HepG2 (cell line): ENCODE data around the gene SBNO1. TPM values are rescaled to one million over a fixed set of nuclear protein-coding genes. Genes with fewer than 3 reads are reported as not detected.
A peak's percentile ranks its signal among the peaks of the same experiment; 100 is the strongest.

Experiments
- FOXA3 ChIP-seq: IDR thresholded peaks from 2 replicates; pipeline ENCODE4 v1.6.1; 2016; ENCODE audit warnings: missing genetic modification reagents, missing compliant biosample characterization
- GATAD2A ChIP-seq: IDR thresholded peaks from 2 replicates; pipeline ENCODE4 v1.6.1; 2016
- GLI4 ChIP-seq: sonication (generic); formaldehyde crosslinking; IDR thresholded peaks from 2 replicates; pipeline ENCODE4 v1.5.1; 2020; ENCODE audit warnings: missing genetic modification reagents, mild to moderate bottlenecking, moderate library complexity, borderline replicate concordance
- KAT8 ChIP-seq: IDR thresholded peaks from 2 replicates; pipeline ENCODE4 v1.6.1; 2016; ENCODE audit warnings: missing genetic modification reagents, missing compliant biosample characterization
- MBNL3 ChIP-seq: fragments of 250-450 bp; sonication (Bioruptor Pico); conservative IDR thresholded peaks from 2 replicates; pipeline ENCODE4 v1.8.0; 2022; ENCODE audit warnings: mild to moderate bottlenecking, inconsistent platforms
- PHF5A ChIP-seq: IDR thresholded peaks from one replicate; pipeline ENCODE4 v1.6.1; 2018; ENCODE audit warnings: low read depth, missing genetic modification reagents; ENCODE audit not compliant: unreplicated experiment
- SAP130 ChIP-seq: IDR thresholded peaks from 2 replicates; pipeline ENCODE4 v1.6.1; 2016; ENCODE audit warnings: low read depth
- SIX4 ChIP-seq: sonication (generic); formaldehyde crosslinking; IDR thresholded peaks from 2 replicates; pipeline ENCODE4 v1.4.0; 2020; ENCODE audit warnings: missing genetic modification reagents
- SOX13 ChIP-seq, 3 experiments: fragments of 450-650 bp in 1 of 3; sonication (generic) in 1 of 3; formaldehyde crosslinking in 1 of 3; IDR thresholded peaks in 2 of 3; conservative IDR thresholded peaks in 1 of 3; 2 replicates each; pipeline versions ENCODE4 v1.5.0 to v1.6.1; 2016 to 2020; ENCODE audit warnings: antibody characterized with exemption in 1 of 3, mild to moderate bottlenecking in 1 of 3, missing compliant biosample characterization in 1 of 3, missing genetic modification reagents in 1 of 3, moderate library complexity in 1 of 3
- TBL1XR1 ChIP-seq: fragments of 150-350 bp; IDR thresholded peaks from 2 replicates; pipeline ENCODE4 v1.6.1; 2014; ENCODE audit warnings: borderline replicate concordance, low read length; ENCODE audit not compliant: partially characterized antibody
- ZKSCAN1 ChIP-seq: fragments of 150-350 bp; IDR thresholded peaks from 2 replicates; pipeline ENCODE4 v1.6.1; 2014; ENCODE audit warnings: low read length
- ZNF317 ChIP-seq: sonication (generic); formaldehyde crosslinking; IDR thresholded peaks from 2 replicates; pipeline ENCODE4 v1.5.0; 2020; ENCODE audit warnings: mild to moderate bottlenecking, missing genetic modification reagents
- ZNF788 ChIP-seq: sonication (generic); formaldehyde crosslinking; IDR thresholded peaks from 2 replicates; pipeline ENCODE4 v1.5.0; 2020; ENCODE audit warnings: mild to moderate bottlenecking, missing genetic modification reagents, borderline replicate concordance
- ZNF790 ChIP-seq: sonication (generic); formaldehyde crosslinking; IDR thresholded peaks from 2 replicates; pipeline ENCODE4 v1.8.0; 2022; ENCODE audit warnings: missing genetic modification reagents, mild to moderate bottlenecking, borderline replicate concordance
- polyA plus RNA-seq, 8 experiments: library from polyadenylated mRNA; depleted of rRNA in 3 of 8; stranded (reverse) in 7 of 8; unstranded in 1 of 8; fragments of >200 nt; fragmentation: Illumina TruSeq in 4 of 8; extraction: Trizol in 4 of 8; gene quantifications; 2 replicates each; pipeline versions ENCODE4 v1.2.1 to v1.2.3, GENCODE V29; 2011 to 2016; ENCODE audit warnings: low read depth in 4 of 8, missing spikeins in 1 of 8, mixed read lengths in 1 of 8; ENCODE audit not compliant: insufficient read depth in 1 of 8
- total RNA-seq, 5 experiments: library from RNA; depleted of rRNA; stranded (reverse); fragments of >200 nt; fragmentation: Illumina TruSeq; extraction: Trizol; gene quantifications; 2 replicates each; pipeline ENCODE4 v1.2.3, GENCODE V29; 2016; ENCODE audit warnings: low read depth in 1 of 5
- TF ChIP-seq, protein P1 (sequence below): IDR thresholded peaks from 2 replicates; pipeline ENCODE4 v1.6.1; 2012; ENCODE audit warnings: low read depth, low read length, improper control_type of control experiment
- TF ChIP-seq, protein P2 (sequence below): sonication (generic); formaldehyde crosslinking; IDR thresholded peaks from 2 replicates; pipeline ENCODE4 v1.4.0; 2020; ENCODE audit warnings: missing genetic modification reagents
- TF ChIP-seq, protein P3 (sequence below): sonication (generic); formaldehyde crosslinking; conservative IDR thresholded peaks from 2 replicates; pipeline ENCODE4 v1.4.0; 2020; ENCODE audit warnings: missing genetic modification reagents
- TF ChIP-seq, protein P4 (sequence below): sonication (generic); formaldehyde crosslinking; IDR thresholded peaks from 2 replicates; pipeline ENCODE4 v1.4.0; 2020; ENCODE audit warnings: missing genetic modification reagents
- TF ChIP-seq, protein P5 (sequence below): sonication (generic); formaldehyde crosslinking; IDR thresholded peaks from 2 replicates; pipeline ENCODE4 v1.8.1; 2023; ENCODE audit warnings: mild to moderate bottlenecking, missing genetic modification reagents

SBNO1 gene
- total and polyA plus RNA-seq, 2 of the 13 experiments (the other 11 are each of a cell fraction or from before 2014, with no cell fraction given): 10.9 to 40.2 TPM

DNA sequence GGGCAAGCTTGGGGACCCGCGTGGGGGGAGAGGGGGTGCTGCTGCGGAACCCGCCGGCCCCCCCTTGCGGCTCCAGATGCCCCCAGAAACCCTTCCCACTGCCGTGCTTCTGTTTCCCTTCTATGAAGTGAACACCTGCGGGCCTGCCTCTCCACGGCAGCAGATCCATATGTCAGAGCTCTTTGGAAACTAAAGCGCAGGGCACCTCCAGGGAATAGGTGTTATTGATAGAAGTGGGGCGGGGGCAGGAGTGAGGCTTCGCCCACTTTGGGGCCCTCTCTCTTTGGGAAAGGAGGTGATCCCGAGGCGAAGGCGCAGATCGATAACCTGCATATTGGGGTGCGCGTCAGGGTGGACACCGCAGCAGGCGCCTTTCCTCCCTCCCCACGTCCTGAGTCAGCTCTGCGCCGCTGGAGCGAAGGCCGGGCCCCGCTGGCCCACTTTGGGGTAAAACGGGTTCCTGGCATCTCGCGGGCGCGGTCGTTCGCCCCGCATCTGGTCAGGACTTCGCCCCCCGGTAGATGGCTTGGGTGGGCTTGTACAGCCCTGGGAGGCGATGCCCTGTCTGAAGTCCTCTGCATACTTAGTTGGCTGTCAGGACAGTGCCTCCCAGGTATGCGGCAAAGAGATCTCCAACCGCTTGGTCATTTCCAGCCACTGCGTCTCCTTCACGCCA lies 19.8 kb upstream of the SBNO1 start (continued):
- TF ChIP-seq, protein P1, sequence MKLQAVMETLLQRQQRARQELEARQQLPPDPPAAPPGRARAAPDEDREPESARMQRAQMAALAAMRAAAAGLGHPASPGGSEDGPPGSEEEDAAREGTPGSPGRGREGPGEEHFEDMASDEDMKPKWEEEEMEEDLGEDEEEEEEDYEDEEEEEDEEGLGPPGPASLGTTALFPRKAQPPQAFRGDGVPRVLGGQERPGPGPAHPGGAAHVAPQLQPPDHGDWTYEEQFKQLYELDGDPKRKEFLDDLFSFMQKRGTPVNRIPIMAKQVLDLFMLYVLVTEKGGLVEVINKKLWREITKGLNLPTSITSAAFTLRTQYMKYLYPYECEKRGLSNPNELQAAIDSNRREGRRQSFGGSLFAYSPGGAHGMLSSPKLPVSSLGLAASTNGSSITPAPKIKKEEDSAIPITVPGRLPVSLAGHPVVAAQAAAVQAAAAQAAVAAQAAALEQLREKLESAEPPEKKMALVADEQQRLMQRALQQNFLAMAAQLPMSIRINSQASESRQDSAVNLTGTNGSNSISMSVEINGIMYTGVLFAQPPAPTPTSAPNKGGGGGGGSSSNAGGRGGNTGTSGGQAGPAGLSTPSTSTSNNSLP: 0 out of 2 replicates have a peak, but pooled peaks have one; percentile 15
- TF ChIP-seq, protein P2, sequence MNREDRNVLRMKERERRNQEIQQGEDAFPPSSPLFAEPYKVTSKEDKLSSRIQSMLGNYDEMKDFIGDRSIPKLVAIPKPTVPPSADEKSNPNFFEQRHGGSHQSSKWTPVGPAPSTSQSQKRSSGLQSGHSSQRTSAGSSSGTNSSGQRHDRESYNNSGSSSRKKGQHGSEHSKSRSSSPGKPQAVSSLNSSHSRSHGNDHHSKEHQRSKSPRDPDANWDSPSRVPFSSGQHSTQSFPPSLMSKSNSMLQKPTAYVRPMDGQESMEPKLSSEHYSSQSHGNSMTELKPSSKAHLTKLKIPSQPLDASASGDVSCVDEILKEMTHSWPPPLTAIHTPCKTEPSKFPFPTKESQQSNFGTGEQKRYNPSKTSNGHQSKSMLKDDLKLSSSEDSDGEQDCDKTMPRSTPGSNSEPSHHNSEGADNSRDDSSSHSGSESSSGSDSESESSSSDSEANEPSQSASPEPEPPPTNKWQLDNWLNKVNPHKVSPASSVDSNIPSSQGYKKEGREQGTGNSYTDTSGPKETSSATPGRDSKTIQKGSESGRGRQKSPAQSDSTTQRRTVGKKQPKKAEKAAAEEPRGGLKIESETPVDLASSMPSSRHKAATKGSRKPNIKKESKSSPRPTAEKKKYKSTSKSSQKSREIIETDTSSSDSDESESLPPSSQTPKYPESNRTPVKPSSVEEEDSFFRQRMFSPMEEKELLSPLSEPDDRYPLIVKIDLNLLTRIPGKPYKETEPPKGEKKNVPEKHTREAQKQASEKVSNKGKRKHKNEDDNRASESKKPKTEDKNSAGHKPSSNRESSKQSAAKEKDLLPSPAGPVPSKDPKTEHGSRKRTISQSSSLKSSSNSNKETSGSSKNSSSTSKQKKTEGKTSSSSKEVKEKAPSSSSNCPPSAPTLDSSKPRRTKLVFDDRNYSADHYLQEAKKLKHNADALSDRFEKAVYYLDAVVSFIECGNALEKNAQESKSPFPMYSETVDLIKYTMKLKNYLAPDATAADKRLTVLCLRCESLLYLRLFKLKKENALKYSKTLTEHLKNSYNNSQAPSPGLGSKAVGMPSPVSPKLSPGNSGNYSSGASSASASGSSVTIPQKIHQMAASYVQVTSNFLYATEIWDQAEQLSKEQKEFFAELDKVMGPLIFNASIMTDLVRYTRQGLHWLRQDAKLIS (CRISPR knock-in tag): no peak
- TF ChIP-seq, protein P3, sequence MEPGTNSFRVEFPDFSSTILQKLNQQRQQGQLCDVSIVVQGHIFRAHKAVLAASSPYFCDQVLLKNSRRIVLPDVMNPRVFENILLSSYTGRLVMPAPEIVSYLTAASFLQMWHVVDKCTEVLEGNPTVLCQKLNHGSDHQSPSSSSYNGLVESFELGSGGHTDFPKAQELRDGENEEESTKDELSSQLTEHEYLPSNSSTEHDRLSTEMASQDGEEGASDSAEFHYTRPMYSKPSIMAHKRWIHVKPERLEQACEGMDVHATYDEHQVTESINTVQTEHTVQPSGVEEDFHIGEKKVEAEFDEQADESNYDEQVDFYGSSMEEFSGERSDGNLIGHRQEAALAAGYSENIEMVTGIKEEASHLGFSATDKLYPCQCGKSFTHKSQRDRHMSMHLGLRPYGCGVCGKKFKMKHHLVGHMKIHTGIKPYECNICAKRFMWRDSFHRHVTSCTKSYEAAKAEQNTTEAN (CRISPR knock-in tag): no peak
- no peak for TF ChIP-seq KAT8
- no peak for TF ChIP-seq TBL1XR1
- no peak for TF ChIP-seq FOXA3 (CRISPR knock-in tag)
- TF ChIP-seq GLI4 (CRISPR knock-in tag): no peak
- TF ChIP-seq, protein P4, sequence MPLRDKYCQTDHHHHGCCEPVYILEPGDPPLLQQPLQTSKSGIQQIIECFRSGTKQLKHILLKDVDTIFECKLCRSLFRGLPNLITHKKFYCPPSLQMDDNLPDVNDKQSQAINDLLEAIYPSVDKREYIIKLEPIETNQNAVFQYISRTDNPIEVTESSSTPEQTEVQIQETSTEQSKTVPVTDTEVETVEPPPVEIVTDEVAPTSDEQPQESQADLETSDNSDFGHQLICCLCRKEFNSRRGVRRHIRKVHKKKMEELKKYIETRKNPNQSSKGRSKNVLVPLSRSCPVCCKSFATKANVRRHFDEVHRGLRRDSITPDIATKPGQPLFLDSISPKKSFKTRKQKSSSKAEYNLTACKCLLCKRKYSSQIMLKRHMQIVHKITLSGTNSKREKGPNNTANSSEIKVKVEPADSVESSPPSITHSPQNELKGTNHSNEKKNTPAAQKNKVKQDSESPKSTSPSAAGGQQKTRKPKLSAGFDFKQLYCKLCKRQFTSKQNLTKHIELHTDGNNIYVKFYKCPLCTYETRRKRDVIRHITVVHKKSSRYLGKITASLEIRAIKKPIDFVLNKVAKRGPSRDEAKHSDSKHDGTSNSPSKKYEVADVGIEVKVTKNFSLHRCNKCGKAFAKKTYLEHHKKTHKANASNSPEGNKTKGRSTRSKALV (CRISPR knock-in tag): no peak
- TF ChIP-seq SOX13 (IDR thresholded peaks at IDR 0.05): no peak
- TF ChIP-seq SOX13 (CRISPR knock-in tag; conservative IDR thresholded peaks at IDR 0.05 in 1 of 2, IDR thresholded peaks at IDR 0.05 in 1 of 2): no peak
- TF ChIP-seq ZKSCAN1: no peak
- TF ChIP-seq SIX4 (CRISPR knock-in tag): no peak
- TF ChIP-seq ZNF317: no peak
- TF ChIP-seq GATAD2A: no peak
- TF ChIP-seq ZNF788 (CRISPR knock-in tag): no peak
- TF ChIP-seq ZNF790 (CRISPR knock-in tag): 0 out of 2 replicates have a peak, but pooled peaks have one; percentile 58
- TF ChIP-seq PHF5A (CRISPR knock-in tag): no peak
- TF ChIP-seq SAP130 (CRISPR knock-in tag): peak; percentile 23; the same call in 1 of the 2 replicates
- no peak for TF ChIP-seq MBNL3 (CRISPR knock-in tag)
- TF ChIP-seq, protein P5, sequence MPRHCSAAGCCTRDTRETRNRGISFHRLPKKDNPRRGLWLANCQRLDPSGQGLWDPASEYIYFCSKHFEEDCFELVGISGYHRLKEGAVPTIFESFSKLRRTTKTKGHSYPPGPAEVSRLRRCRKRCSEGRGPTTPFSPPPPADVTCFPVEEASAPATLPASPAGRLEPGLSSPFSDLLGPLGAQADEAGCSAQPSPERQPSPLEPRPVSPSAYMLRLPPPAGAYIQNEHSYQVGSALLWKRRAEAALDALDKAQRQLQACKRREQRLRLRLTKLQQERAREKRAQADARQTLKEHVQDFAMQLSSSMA: no peak
